T-helper 9 cell (primary cell): ENCODE results near the gene CFAP97D1.

Experiments
- DNase-seq: peaks from one replicate; pipeline ENCODE4 v3.0.0-alpha.2; 2020

The CFAP97D1 gene

GRCh38 chr17:43800736-43801135 lies 20.5 kb downstream of the CFAP97D1 start:
- DNase-seq = no peak

GRCh38 chr17:43801844-43802243 lies 21.6 kb downstream of the CFAP97D1 start:
- DNase-seq = no peak

GRCh38 chr17:43803758-43804157 lies 23.5 kb downstream of the CFAP97D1 start:
- DNase-seq = no peak

- no peak for DNase-seq
Observed at GRCh38 chr17:43805117-43805516, 24.9 kb downstream of the CFAP97D1 start.

- DNase-seq = no peak
Observed at GRCh38 chr17:43808076-43808475, 27.8 kb downstream of the CFAP97D1 start.

- no peak for DNase-seq
Observed at GRCh38 chr17:43809121-43809520, 28.9 kb downstream of the CFAP97D1 start.

GRCh38 chr17:43810226-43810715 lies 30.0 kb downstream of the CFAP97D1 start:
- DNase-seq = no peak

- DNase-seq = no peak
Observed at GRCh38 chr17:43810823-43811222, 30.6 kb downstream of the CFAP97D1 start.

GRCh38 chr17:43812396-43813265 lies 32.4 kb downstream of the CFAP97D1 start:
- DNase-seq = no peak

- no peak for DNase-seq
Observed at GRCh38 chr17:43813386-43813785, 33.2 kb downstream of the CFAP97D1 start.

GRCh38 chr17:43814026-43814425 lies 33.8 kb downstream of the CFAP97D1 start:
- no peak for DNase-seq

GRCh38 chr17:43814714-43815113 lies 34.5 kb downstream of the CFAP97D1 start:
- DNase-seq = no peak

- no peak for DNase-seq
Observed at GRCh38 chr17:43816336-43817320, 36.4 kb downstream of the CFAP97D1 start.

GRCh38 chr17:43817826-43818225 lies 37.6 kb downstream of the CFAP97D1 start:
- no peak for DNase-seq

- DNase-seq = no peak
Observed at GRCh38 chr17:43818966-43819365, 38.7 kb downstream of the CFAP97D1 start.

- no peak for DNase-seq
Observed at GRCh38 chr17:43820759-43821158, 40.5 kb downstream of the CFAP97D1 start.

GRCh38 chr17:43822570-43823190 lies 42.4 kb downstream of the CFAP97D1 start:
- no peak for DNase-seq

GRCh38 chr17:43823350-43824084 lies 43.3 kb downstream of the CFAP97D1 start:
- DNase-seq = no peak

GRCh38 chr17:43825567-43825966 lies 45.3 kb downstream of the CFAP97D1 start:
- no peak for DNase-seq

GRCh38 chr17:43826206-43826605 lies 46.0 kb downstream of the CFAP97D1 start:
- DNase-seq = no peak

- no peak for DNase-seq
Observed at GRCh38 chr17:43827596-43827995, 47.4 kb downstream of the CFAP97D1 start.

GRCh38 chr17:43829738-43830137 lies 49.5 kb downstream of the CFAP97D1 start:
- DNase-seq = no peak
